Measurements from ENCODE around the gene SLC51A.

The SLC51A gene

GRCh38 chr3:196215493-196216020 is 777 bp upstream of the SLC51A start:
- DNase-seq (ENCODE audit: low read depth in 3 of 3) = no peak

GRCh38 chr3:196216681-196217211 is 412 bp downstream of the SLC51A start:
- DNase-seq (ENCODE audit: low read depth in 3 of 3) = no peak

- DNase-seq (ENCODE audit: low read depth in 3 of 3) = no peak
These were observed 1.2 kb downstream of the SLC51A start for GRCh38 chr3:196217307-196218154.

- no peak for DNase-seq (ENCODE audit: low read depth in 3 of 3)
These were observed 1.9 kb downstream of the SLC51A start for GRCh38 chr3:196218155-196218712.

- DNase-seq (ENCODE audit: low read depth in 3 of 3) = peak in 2 of 3 experiments; percentile 32 to 42
These were observed 3.0 kb downstream of the SLC51A start for GRCh38 chr3:196219194-196219969.

GRCh38 chr3:196219970-196220311 is 3.6 kb downstream of the SLC51A start:
- DNase-seq (ENCODE audit: low read depth in 3 of 3) = no peak

GRCh38 chr3:196220587-196220986 is 4.3 kb downstream of the SLC51A start:
- DNase-seq (ENCODE audit: low read depth in 3 of 3) = no peak

GRCh38 chr3:196220991-196221390 is 4.7 kb downstream of the SLC51A start:
- no peak for DNase-seq (ENCODE audit: low read depth in 3 of 3)

- no peak for DNase-seq (ENCODE audit: low read depth in 3 of 3)
These were observed 6.7 kb downstream of the SLC51A start for GRCh38 chr3:196222876-196223595.

- DNase-seq (ENCODE audit: low read depth in 3 of 3) = no peak
These were observed 8.8 kb downstream of the SLC51A start for GRCh38 chr3:196225086-196225485.

- no peak for DNase-seq (ENCODE audit: low read depth in 3 of 3)
These were observed 9.5 kb downstream of the SLC51A start for GRCh38 chr3:196225763-196226364.

GRCh38 chr3:196227121-196227561 is 10.8 kb downstream of the SLC51A start:
- no peak for DNase-seq (ENCODE audit: low read depth in 3 of 3)

- DNase-seq (ENCODE audit: low read depth in 3 of 3) = no peak
These were observed 11.5 kb downstream of the SLC51A start for GRCh38 chr3:196227629-196228493.

GRCh38 chr3:196232154-196232881 is 16.0 kb downstream of the SLC51A start:
- DNase-seq (ENCODE audit: low read depth in 3 of 3) = no peak

GRCh38 chr3:196232882-196233251 is 16.5 kb downstream of the SLC51A start:
- DNase-seq (ENCODE audit: low read depth in 3 of 3) = no peak

GRCh38 chr3:196235452-196236122 is 19.3 kb downstream of the SLC51A start:
- DNase-seq (ENCODE audit: low read depth in 3 of 3) = no peak

- no peak for DNase-seq (ENCODE audit: low read depth in 3 of 3)
These were observed 19.9 kb downstream of the SLC51A start for GRCh38 chr3:196236223-196236622.

GRCh38 chr3:196237203-196237602 is 20.9 kb downstream of the SLC51A start:
- no peak for DNase-seq (ENCODE audit: low read depth in 3 of 3)
